ENCODE measurements around the gene HERC2. TPM values are rescaled to one million over a fixed set of nuclear protein-coding genes. Genes with fewer than 3 reads are reported as not detected.

HERC2 gene
- total and polyA plus RNA-seq, 2 of the 4 experiments (the other 2 are of a cell fraction): 20.8 to 28.9 TPM

DNA sequence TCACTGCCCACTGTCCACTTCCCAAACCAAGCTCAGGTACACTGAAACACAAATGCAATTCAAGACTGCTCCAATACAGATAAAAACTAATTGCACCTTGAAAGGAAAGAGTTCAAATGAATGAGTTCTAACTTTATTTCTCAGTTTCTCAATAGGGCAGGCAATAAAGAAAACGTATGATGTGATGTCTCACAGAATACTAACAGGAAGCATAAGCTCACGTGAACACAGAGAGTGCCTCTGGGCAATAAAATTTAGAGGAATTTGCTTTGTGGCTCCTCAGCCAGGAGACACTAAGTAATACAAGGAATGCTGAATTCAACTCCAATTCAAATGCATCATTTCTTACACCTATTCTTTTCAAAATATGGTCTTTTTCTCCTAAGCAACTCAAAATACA lies 140.6 kb downstream of the HERC2 start:
- Histone ChIP-seq H4K8ac (ENCODE audit: low read depth in 2 of 2, low read length in 2 of 2) (no peak overlapping the region), H4K20me1 (ENCODE audit: insufficient read depth, low read length) (no peaks in the 10 kb centered on the region), H3K14ac (replicated peaks; ENCODE audit: low read depth, low read length) (no peak overlapping the region), H2AFZ (replicated peaks; ENCODE audit: low read length, poor library complexity) (no peak overlapping the region), H3K9me1 (ENCODE audit: insufficient read depth, low read length) (peaks cover 4% of the 10 kb centered on the region), H3K4me3 (ENCODE audit: insufficient read depth, low read depth, low read length) (no peak overlapping the region), H2BK5ac (ENCODE audit: low read depth, low read length, poor library complexity, severe bottlenecking) (no peak overlapping the region), H2AK9ac (replicated peaks; ENCODE audit: low read depth, low read length, poor library complexity) (no peak overlapping the region), H2BK120ac (ENCODE audit: low read depth, low read length) (no peak overlapping the region), H3K27me3 (ENCODE audit: control insufficient read depth, insufficient read depth, low read length) (no peaks in the 10 kb centered on the region), H2AK5ac (ENCODE audit: low read depth, low read length) (no peak overlapping the region), H3K18ac (ENCODE audit: low read depth, low read length) (no peak overlapping the region), H3K9me3 (ENCODE audit: control insufficient read depth, insufficient read depth, low read length) (no peaks in the 10 kb centered on the region), H2BK15ac (ENCODE audit: low read depth, low read length) (no peak overlapping the region), H4K5ac (ENCODE audit: low read depth, low read length) (no peak overlapping the region), H3K9ac (ENCODE audit: low read depth, low read length) (no peak overlapping the region), H3K23ac (ENCODE audit: low read depth, low read length) (no peak overlapping the region), H3K79me1 (ENCODE audit: low read depth in 1 of 2, low read length in 2 of 2) (no peaks in the 10 kb centered on the region; a peak in 1 of 4 replicates), H3K27ac (ENCODE audit: insufficient read depth, low read length) (no peak overlapping the region), H3K36me3 (ENCODE audit: control insufficient read depth, insufficient read depth, low read length) (peaks cover 22% of the 10 kb centered on the region), H3K4ac (ENCODE audit: low read depth, low read length) (no peak overlapping the region), H3K56ac (ENCODE audit: extremely low read depth, insufficient read depth, low read length) (no peak overlapping the region), H2BK20ac (ENCODE audit: low read depth, low read length) (no peak overlapping the region), H3K4me2 (ENCODE audit: low read depth, low read length) (no peak overlapping the region), H3K4me1 (ENCODE audit: control insufficient read depth, insufficient read depth, low read length) (no peaks in the 10 kb centered on the region), H4K91ac (ENCODE audit: insufficient read depth, low read depth, low read length) (no peak overlapping the region)
- dilution Hi-C loops (cut with HindIII; ENCODE audit: low sequenced_read_pairs, unreplicated experiment): no loop called here
- POLR2A ChIA-PET (ENCODE audit: unreplicated experiment): no interaction called here
- BruUV-seq (replicated peaks): no TSS peak
- CTCF ChIA-PET: no interaction called here
- intact Hi-C loops (cut with micrococcal nuclease): no loop called here
- no CpG with 5 or more reads among the region's 2 CpGs for WGBS, 2 experiments (ENCODE audit: extremely low coverage in 2 of 2, insufficient read length in 1 of 2)
- in situ Hi-C loops (cut with MboI; ENCODE audit: low sequenced_read_pairs): no loop called here
- TF ChIP-seq BHLHE40 (IDR thresholded peaks at IDR 0.05; ENCODE audit: low read depth, low read length) (no peak), CHD1 (IDR thresholded peaks at IDR 0.05; ENCODE audit: low read depth, low read length) (no peak), RFX5 (IDR thresholded peaks at IDR 0.05; ENCODE audit: low read depth, low read length) (no peak), SMC3 (IDR thresholded peaks at IDR 0.05; ENCODE audit: low read depth, low read length) (no peak), RAD21 (IDR thresholded peaks at IDR 0.05; ENCODE audit: low read length) (no peak), MAZ (IDR thresholded peaks at IDR 0.05; ENCODE audit: borderline replicate concordance, low read depth, low read length) (no peak), FOS (IDR thresholded peaks at IDR 0.05; ENCODE audit: low read depth, low read length) (no peak), CEBPB (IDR thresholded peaks at IDR 0.05; ENCODE audit: low read depth, low read length) (no peak)
- TF ChIP-seq, protein P1, sequence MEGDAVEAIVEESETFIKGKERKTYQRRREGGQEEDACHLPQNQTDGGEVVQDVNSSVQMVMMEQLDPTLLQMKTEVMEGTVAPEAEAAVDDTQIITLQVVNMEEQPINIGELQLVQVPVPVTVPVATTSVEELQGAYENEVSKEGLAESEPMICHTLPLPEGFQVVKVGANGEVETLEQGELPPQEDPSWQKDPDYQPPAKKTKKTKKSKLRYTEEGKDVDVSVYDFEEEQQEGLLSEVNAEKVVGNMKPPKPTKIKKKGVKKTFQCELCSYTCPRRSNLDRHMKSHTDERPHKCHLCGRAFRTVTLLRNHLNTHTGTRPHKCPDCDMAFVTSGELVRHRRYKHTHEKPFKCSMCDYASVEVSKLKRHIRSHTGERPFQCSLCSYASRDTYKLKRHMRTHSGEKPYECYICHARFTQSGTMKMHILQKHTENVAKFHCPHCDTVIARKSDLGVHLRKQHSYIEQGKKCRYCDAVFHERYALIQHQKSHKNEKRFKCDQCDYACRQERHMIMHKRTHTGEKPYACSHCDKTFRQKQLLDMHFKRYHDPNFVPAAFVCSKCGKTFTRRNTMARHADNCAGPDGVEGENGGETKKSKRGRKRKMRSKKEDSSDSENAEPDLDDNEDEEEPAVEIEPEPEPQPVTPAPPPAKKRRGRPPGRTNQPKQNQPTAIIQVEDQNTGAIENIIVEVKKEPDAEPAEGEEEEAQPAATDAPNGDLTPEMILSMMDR (conservative IDR thresholded peaks at IDR 0.05; ENCODE audit: low read depth, low read length): no peak
- TF ChIP-seq, protein P2, sequence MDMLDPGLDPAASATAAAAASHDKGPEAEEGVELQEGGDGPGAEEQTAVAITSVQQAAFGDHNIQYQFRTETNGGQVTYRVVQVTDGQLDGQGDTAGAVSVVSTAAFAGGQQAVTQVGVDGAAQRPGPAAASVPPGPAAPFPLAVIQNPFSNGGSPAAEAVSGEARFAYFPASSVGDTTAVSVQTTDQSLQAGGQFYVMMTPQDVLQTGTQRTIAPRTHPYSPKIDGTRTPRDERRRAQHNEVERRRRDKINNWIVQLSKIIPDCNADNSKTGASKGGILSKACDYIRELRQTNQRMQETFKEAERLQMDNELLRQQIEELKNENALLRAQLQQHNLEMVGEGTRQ (IDR thresholded peaks at IDR 0.05; ENCODE audit: low read depth, low read length): no peak
- ATAC-seq (ENCODE audit: low read depth) (no peak), DNase-seq (no peak)
